ENCODE measurements around the gene PAPSS2. TPM values are rescaled to one million over a fixed set of nuclear protein-coding genes. Genes with fewer than 3 reads are reported as not detected.

Gene PAPSS2
- total and polyA plus RNA-seq, 11 donors = 1.9 to 32.6 (median 5.8) TPM

DNA sequence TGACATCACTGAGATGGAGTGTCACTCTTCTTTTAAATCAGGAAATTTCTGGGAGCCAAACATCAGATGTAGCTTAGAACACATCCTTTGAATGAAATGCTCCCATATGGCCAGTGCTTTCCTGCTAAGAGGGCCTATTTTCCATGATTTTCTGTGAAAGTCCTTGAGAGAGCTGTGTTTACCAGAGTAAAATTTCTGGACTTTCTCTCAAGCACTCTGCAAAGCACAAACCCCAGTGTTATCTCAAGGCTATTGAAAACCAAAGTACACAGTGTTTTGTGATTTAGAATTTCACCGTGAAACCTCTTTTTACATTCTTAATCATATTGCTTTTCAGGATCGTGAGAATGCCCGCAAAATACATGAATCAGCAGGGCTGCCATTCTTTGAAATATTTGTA is 54.0 kb downstream of the PAPSS2 start:
- DNase-seq = no peak
- Histone ChIP-seq H3K27ac (peak overlapping the region in 2 of 12 donors; percentile 25 to 57), H3K9me3 (no peaks in the 10 kb centered on the region), H3K36me3 (peaks cover 0 to 31% (median 7%) of the 10 kb centered on the region in 9 donors), H3K4me3 (no peak overlapping the region), H3K27me3 (no peaks in the 10 kb centered on the region), H3K4me1 (peaks cover 0 to 35% (median 15%) of the 10 kb centered on the region in 12 donors)
- TF ChIP-seq POLR2A (IDR thresholded peaks at IDR 0.05) = no peak
- TF ChIP-seq, protein P1, sequence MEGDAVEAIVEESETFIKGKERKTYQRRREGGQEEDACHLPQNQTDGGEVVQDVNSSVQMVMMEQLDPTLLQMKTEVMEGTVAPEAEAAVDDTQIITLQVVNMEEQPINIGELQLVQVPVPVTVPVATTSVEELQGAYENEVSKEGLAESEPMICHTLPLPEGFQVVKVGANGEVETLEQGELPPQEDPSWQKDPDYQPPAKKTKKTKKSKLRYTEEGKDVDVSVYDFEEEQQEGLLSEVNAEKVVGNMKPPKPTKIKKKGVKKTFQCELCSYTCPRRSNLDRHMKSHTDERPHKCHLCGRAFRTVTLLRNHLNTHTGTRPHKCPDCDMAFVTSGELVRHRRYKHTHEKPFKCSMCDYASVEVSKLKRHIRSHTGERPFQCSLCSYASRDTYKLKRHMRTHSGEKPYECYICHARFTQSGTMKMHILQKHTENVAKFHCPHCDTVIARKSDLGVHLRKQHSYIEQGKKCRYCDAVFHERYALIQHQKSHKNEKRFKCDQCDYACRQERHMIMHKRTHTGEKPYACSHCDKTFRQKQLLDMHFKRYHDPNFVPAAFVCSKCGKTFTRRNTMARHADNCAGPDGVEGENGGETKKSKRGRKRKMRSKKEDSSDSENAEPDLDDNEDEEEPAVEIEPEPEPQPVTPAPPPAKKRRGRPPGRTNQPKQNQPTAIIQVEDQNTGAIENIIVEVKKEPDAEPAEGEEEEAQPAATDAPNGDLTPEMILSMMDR (IDR thresholded peaks at IDR 0.05) = no peak
- ATAC-seq = no peak
- intact Hi-C loops (cut with DNase I) = loop anchor here in 1 of 10 donors (5.0 kb wide), 1 partner anchor 41 kb away; no protein-coding TSS in a partner anchor
- 75 to 87% (median 81%) methylated on average over 3 of the region's 3 CpGs for WGBS, 4 donors

DNA sequence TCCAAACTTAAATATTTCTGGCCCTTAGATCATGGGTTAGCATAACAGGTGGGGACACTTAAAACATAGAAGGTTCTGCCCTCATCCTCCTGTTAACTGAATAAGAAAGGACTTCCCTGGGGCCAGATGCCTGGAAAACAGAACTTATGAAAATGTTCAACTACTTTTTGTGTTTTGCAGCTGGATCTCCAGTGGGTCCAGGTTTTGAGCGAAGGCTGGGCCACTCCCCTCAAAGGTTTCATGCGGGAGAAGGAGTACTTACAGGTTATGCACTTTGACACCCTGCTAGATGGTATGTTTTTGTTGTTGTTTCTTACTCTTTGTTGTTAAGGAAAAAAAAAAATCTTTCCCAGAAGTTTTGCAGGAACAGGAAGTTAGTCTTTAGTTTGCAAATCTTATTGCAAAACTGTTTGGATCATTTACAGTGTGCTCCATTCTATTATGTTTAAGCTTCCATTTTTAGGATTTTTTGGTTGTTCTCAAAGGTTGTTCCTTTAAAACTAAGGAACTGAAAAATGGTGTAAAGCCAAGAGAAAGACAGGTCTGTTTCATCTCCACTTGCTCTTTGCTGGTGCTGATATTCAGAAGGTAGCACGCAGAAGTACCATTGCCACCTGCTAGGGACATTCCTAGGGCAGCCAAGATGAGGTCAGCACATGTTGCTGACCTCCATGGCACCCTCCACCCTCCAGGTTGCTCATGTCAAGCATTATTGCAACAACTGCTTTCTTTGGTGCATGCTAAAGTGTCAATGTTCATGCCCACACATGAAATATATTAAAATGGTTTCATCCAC is 56.1 kb downstream of the PAPSS2 start:
- peak overlapping the region; percentile 11 to 76 (median 52) for H3K27ac ChIP-seq
- H3K4me3 ChIP-seq = no peak overlapping the region
- no peak for TF ChIP-seq POLR2A (IDR thresholded peaks at IDR 0.05)
- TF ChIP-seq, protein P1 (IDR thresholded peaks at IDR 0.05) = no peak
- H3K36me3 ChIP-seq = peaks cover 0 to 19% (median 4%) of the 10 kb centered on the region in 9 donors
- intact Hi-C loops (cut with DNase I) = loop anchor here in 2 of 10 donors (5.0 kb wide), 2 partner anchors 53 to 58 kb away; partner anchors contain the start of gene PAPSS2 (in 1 of the 2)
- no peak for DNase-seq
- peak in 3 of 4 donors; percentile 12 to 38 (median 25) for ATAC-seq
- no peaks in the 10 kb centered on the region for H3K9me3 ChIP-seq
- peaks cover 0 to 35% (median 15%) of the 10 kb centered on the region in 12 donors for H3K4me1 ChIP-seq
- no peaks in the 10 kb centered on the region for H3K27me3 ChIP-seq
- 49 to 76% (median 65%) methylated on average over 3 of the region's 3 CpGs for WGBS, 4 donors

DNA sequence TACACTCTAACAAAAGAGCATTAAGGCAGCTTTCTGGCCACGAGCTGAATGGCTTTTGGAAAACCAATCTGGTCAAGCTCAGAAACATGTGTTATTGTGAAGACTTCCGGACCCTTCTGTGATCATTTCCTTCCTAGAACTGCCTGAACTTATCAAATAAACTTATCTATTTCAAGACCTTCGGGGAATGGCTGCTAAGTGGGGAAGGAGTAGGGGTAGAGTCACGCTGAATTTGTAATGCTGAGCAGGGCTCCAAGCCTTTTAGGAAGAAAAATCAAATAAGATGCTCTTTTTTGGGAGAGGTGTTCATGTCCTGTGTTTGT is 56.6 kb downstream of the PAPSS2 start:
- H3K4me1 ChIP-seq = peaks cover 0 to 37% (median 15%) of the 10 kb centered on the region in 12 donors
- peaks cover 0 to 19% (median 0%) of the 10 kb centered on the region in 9 donors for H3K36me3 ChIP-seq
- DNase-seq = no peak
- no peaks in the 10 kb centered on the region for H3K9me3 ChIP-seq
- H3K4me3 ChIP-seq = no peak overlapping the region
- H3K27me3 ChIP-seq = no peaks in the 10 kb centered on the region
- WGBS, 4 donors = 51 to 79% (median 70%) methylated on average over 4 of the region's 4 CpGs
- TF ChIP-seq, protein P1 (IDR thresholded peaks at IDR 0.05) = no peak
- TF ChIP-seq POLR2A (IDR thresholded peaks at IDR 0.05) = no peak
- peak overlapping the region in 11 of 12 donors; percentile 19 to 76 (median 53) for H3K27ac ChIP-seq
- intact Hi-C loops (cut with DNase I) = loop anchor here in 2 of 10 donors (5.0 kb wide), 2 partner anchors 54 to 59 kb away; partner anchors contain the start of gene PAPSS2 (in 1 of the 2)
- peak in 3 of 4 donors; percentile 18 to 66 (median 66) for ATAC-seq

DNA sequence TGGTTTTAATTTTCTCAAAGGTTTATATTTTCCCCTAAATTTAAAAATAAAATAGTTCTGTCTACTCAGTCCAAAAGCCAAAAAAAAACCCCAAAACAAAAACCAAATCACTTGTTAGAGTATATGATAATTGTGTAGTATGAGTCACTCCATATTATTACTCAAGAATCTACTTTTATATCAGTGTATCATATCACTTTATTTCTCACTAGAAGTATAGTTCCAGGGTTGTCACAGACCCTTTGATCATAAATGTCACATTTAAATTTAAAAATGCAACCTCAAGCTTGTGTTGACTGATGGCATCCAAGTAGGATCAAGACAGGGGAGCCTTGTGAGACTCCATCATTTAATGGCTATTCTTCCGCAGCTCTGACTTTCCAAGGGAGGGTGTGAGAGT is 61.0 kb downstream of the PAPSS2 start:
- Histone ChIP-seq H3K4me3 (no peak overlapping the region), H3K9me3 (no peaks in the 10 kb centered on the region), H3K27ac (peak overlapping the region in 5 of 12 donors; percentile 6 to 41 (median 13)), H3K4me1 (peaks cover 0 to 17% (median 11%) of the 10 kb centered on the region in 12 donors), H3K36me3 (peaks cover 0 to 4% (median 0%) of the 10 kb centered on the region in 9 donors), H3K27me3 (no peaks in the 10 kb centered on the region)
- WGBS, 4 donors = 92 to 100% (median 100%) methylated on average over 1 of the region's 1 CpG
- TF ChIP-seq, protein P1 (IDR thresholded peaks at IDR 0.05) = no peak
- TF ChIP-seq POLR2A (IDR thresholded peaks at IDR 0.05) = no peak
- intact Hi-C loops (cut with DNase I) = no loop called here
- DNase-seq = no peak
- ATAC-seq = no peak
